Endothelial cell of umbilical vein (primary cell): ENCODE results near the gene CD248. TPM values are rescaled to one million over a fixed set of nuclear protein-coding genes. Genes with fewer than 3 reads are reported as not detected.

Experiments used
- BruUV-seq: library from RNA; stranded (reverse); fragments of 400-500 nt; replicated peaks from 2 replicates; lab custom pipeline; 2021; lab: Mats Ljungman, UMichigan
- CTCF ChIA-PET: fragments of 300-600, 350-600 bp; sonication (Branson Sonifier 250); formaldehyde crosslinking; loops from one replicate; lab custom pipeline; 2021; ENCODE audit warnings: antibody characterized with exemption, inconsistent platforms; lab: Charles Lee
- POLR2A ChIA-PET: fragments of 300-600, 350-600 bp; sonication (Branson Sonifier 250); formaldehyde crosslinking; loops from one replicate; lab custom pipeline; 2021; ENCODE audit warnings: antibody characterized with exemption, inconsistent platforms; lab: Charles Lee
- DNase-seq: peaks from one replicate; pipeline ENCODE4 v3.0.0-alpha.2; 2011; ENCODE audit warnings: low read depth, low spot score
- FAIRE-seq: peaks from 2 replicates; lab custom pipeline; 2011; peaks lifted over from hg19 to GRCh38; lab: Jason Lieb, UNC
- H2AFZ ChIP-seq: 2 replicates; pipeline ENCODE4 v1.6.0; 2012; ENCODE audit warnings: low read depth, low read length, control low read depth, inconsistent platforms
- H3K27ac ChIP-seq: 2 replicates; pipeline ENCODE4 v1.5.1; 2011; ENCODE audit warnings: low read depth, mild to moderate bottlenecking, control low read depth, low read length, moderate library complexity; ENCODE audit not compliant: insufficient read depth
- H3K27me3 ChIP-seq, 2 experiments: 2 replicates each; pipeline versions ENCODE4 v1.6.0 to v1.6.1; 2011; ENCODE audit warnings: low read length in 2 of 2, mixed read lengths in 1 of 2; ENCODE audit not compliant: control insufficient read depth in 2 of 2, insufficient read depth in 2 of 2
- H3K36me3 ChIP-seq, 2 experiments: 2 replicates in 1 of 2; 3 replicates in 1 of 2; pipeline ENCODE4 v1.5.1; 2011; ENCODE audit warnings: low read length in 2 of 2, mild to moderate bottlenecking in 1 of 2, moderate library complexity in 1 of 2; ENCODE audit not compliant: control insufficient read depth in 2 of 2, insufficient read depth in 2 of 2; ENCODE audit errors: extremely low read depth in 1 of 2
- H3K4me1 ChIP-seq: 3 replicates; pipeline ENCODE4 v1.5.1; 2011; ENCODE audit warnings: mild to moderate bottlenecking, low read length; ENCODE audit not compliant: control insufficient read depth, insufficient read depth; ENCODE audit errors: extremely low read depth
- H3K4me2 ChIP-seq: 2 replicates; pipeline ENCODE4 v1.6.1; 2011; ENCODE audit warnings: low read length, control low read depth, mixed read lengths; ENCODE audit not compliant: insufficient read depth
- H3K4me3 ChIP-seq, 3 experiments: fragments of 200-600 bp in 1 of 3; sonication (generic), shearing (Covaris generic) in 1 of 3; replicated peaks in 1 of 3; 2 replicates each; pipeline ENCODE4 v1.5.1; 2011 to 2016; ENCODE audit warnings: control low read depth in 3 of 3, low read length in 3 of 3, mild to moderate bottlenecking in 2 of 3, inconsistent platforms in 1 of 3, low read depth in 1 of 3, moderate library complexity in 1 of 3; ENCODE audit not compliant: insufficient read depth in 1 of 3
- H3K79me2 ChIP-seq: 2 replicates; pipeline ENCODE4 v1.6.0; 2012; ENCODE audit warnings: low read length, inconsistent platforms; ENCODE audit not compliant: control insufficient read depth, insufficient read depth
- H3K9ac ChIP-seq: replicated peaks from 2 replicates; pipeline ENCODE3; 2011; ENCODE audit warnings: low read length, control low read depth; ENCODE audit not compliant: insufficient read depth; ENCODE audit errors: extremely low read depth
- H3K9me1 ChIP-seq: replicated peaks from 3 replicates; pipeline ENCODE4 v1.6.0; 2011; ENCODE audit warnings: mild to moderate bottlenecking, low read length; ENCODE audit not compliant: control insufficient read depth, insufficient read depth; ENCODE audit errors: extremely low read depth
- H3K9me3 ChIP-seq: replicated peaks from 2 replicates; pipeline ENCODE4 v1.5.1; 2012; ENCODE audit warnings: low read length, inconsistent platforms; ENCODE audit not compliant: control insufficient read depth, insufficient read depth
- H4K20me1 ChIP-seq: replicated peaks from 2 replicates; pipeline ENCODE3; 2011; ENCODE audit warnings: mild to moderate bottlenecking, low read length; ENCODE audit not compliant: control insufficient read depth, insufficient read depth; ENCODE audit errors: extremely low read depth
- MYC ChIP-seq: IDR thresholded peaks from one replicate; pipeline ENCODE4 v1.6.1; 2011; ENCODE audit warnings: mild to moderate bottlenecking, low read depth, low read length
- dilution Hi-C: fragments of 300-500 bp; cut with MboI; formaldehyde crosslinking; loops from one replicate; pipeline ENCODE4 v1.15.0; 2019; ENCODE audit warnings: low sequenced_read_pairs; ENCODE audit not compliant: extremely low pct_ligation_motif_present
- intact Hi-C: fragments of 100-400 bp; cut with micrococcal nuclease; formaldehyde crosslinking; loops from one replicate; pipeline ENCODE4 v1.10.0; 2022
- polyA plus RNA-seq, 4 experiments: library from polyadenylated mRNA; depleted of rRNA in 3 of 4; stranded (reverse) in 3 of 4; unstranded in 1 of 4; fragments of >200 nt; gene quantifications; 2 replicates each; pipeline versions ENCODE4 v1.2.1 to v1.2.3, GENCODE V29; 2011 to 2012; ENCODE audit warnings: missing spikeins in 1 of 4
- total RNA-seq: library from RNA; stranded (reverse); gene quantifications from 2 replicates; pipeline ENCODE4 v1.2.3, GENCODE V29; 2021
- TF ChIP-seq, protein P1 (sequence below), 2 donors: IDR thresholded peaks; 1 replicate in 1 of 2; 2 replicates in 1 of 2; pipeline ENCODE4 v1.5.1; 2011; ENCODE audit warnings: low read length in 2 of 2, mild to moderate bottlenecking in 2 of 2, moderate library complexity in 2 of 2, control low read depth in 1 of 2, inconsistent platforms in 1 of 2, low read depth in 1 of 2; ENCODE audit not compliant: insufficient read depth in 1 of 2; ENCODE audit errors: extremely low read depth in 1 of 2

Gene CD248
- total and polyA plus RNA-seq, 2 donors (not counting 3 experiments of a cell fraction or from before 2014, with no cell fraction given) = 0.10 TPM; not detected in 1

DNA sequence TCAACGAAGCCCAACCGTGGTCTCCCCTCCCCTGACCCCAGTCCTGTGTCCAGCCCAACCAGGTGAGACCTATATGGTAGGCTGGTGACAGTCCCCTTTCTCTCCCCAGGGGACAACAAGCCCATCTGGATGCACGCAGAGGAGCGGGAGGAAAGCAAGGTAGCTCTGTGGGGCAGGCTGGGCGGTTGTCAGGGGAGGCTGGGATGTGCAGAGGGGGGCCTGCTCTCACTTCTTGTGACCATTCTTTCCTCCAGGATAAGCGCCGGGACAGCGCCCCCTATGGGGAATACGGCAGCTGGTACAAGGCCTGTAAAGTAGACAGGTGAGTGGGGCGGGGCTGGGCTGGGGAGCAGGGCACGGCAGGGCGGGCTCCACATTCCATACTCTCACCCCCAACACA, 51.9 kb downstream of the CD248 start:
- H2AFZ ChIP-seq = no peak overlapping the region
- H3K9ac ChIP-seq = no peak overlapping the region
- no TSS peak for BruUV-seq
- no peak overlapping the region for H3K27ac ChIP-seq
- dilution Hi-C loops (no loop called here), intact Hi-C loops (no loop called here)
- no peak overlapping the region for H3K4me3 ChIP-seq
- TF ChIP-seq, protein P1, sequence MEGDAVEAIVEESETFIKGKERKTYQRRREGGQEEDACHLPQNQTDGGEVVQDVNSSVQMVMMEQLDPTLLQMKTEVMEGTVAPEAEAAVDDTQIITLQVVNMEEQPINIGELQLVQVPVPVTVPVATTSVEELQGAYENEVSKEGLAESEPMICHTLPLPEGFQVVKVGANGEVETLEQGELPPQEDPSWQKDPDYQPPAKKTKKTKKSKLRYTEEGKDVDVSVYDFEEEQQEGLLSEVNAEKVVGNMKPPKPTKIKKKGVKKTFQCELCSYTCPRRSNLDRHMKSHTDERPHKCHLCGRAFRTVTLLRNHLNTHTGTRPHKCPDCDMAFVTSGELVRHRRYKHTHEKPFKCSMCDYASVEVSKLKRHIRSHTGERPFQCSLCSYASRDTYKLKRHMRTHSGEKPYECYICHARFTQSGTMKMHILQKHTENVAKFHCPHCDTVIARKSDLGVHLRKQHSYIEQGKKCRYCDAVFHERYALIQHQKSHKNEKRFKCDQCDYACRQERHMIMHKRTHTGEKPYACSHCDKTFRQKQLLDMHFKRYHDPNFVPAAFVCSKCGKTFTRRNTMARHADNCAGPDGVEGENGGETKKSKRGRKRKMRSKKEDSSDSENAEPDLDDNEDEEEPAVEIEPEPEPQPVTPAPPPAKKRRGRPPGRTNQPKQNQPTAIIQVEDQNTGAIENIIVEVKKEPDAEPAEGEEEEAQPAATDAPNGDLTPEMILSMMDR (IDR thresholded peaks at IDR 0.05; ENCODE audit: extremely low read depth in 1 of 2, insufficient read depth in 1 of 2, low read depth in 1 of 2, low read length in 2 of 2) = peak; percentile 38 to 43
- TF ChIP-seq MYC = no peak
- H3K9me3 ChIP-seq = no peaks in the 10 kb centered on the region
- H3K36me3 ChIP-seq = peaks cover 0 to 38% of the 10 kb centered on the region in 2 experiments
- no peaks in the 10 kb centered on the region for H3K9me1 ChIP-seq
- DNase-seq (no peak), FAIRE-seq (no peak)
- CTCF ChIA-PET = no interaction called here
- POLR2A ChIA-PET = no interaction called here
- H4K20me1 ChIP-seq = no peaks in the 10 kb centered on the region
- peaks cover 12% of the 10 kb centered on the region for H3K79me2 ChIP-seq
- no peak overlapping the region for H3K4me2 ChIP-seq
- H3K27me3 ChIP-seq = no peaks in the 10 kb centered on the region
- peaks cover 11% of the 10 kb centered on the region for H3K4me1 ChIP-seq

Other genes starting within 250 kb of the CD248 start
- gene PACS1, start 246.8 kb downstream of the CD248 start, total RNA-seq = 52.8 and 64.4 TPM in 2 replicates
- 24.8 and 26.4 TPM in 2 replicates for gene PACS1, start 246.8 kb downstream of the CD248 start, polyA plus RNA-seq
- 39.2 and 40.5 TPM in 2 replicates for gene KLC2, start 59.3 kb downstream of the CD248 start, total RNA-seq
- 20.7 and 24.0 TPM in 2 replicates for gene KLC2, start 59.3 kb downstream of the CD248 start, polyA plus RNA-seq
- gene RAB1B, start 48.4 kb downstream of the CD248 start, total RNA-seq = 171 and 177 TPM in 2 replicates
- 383 and 465 TPM in 2 replicates for gene RAB1B, start 48.4 kb downstream of the CD248 start, polyA plus RNA-seq
- 0.78 and 1.2 TPM in 2 replicates for gene CNIH2, start 38.9 kb downstream of the CD248 start, total RNA-seq
- gene CNIH2, start 38.9 kb downstream of the CD248 start, polyA plus RNA-seq = 0.46 and 0.91 TPM in 2 replicates
- gene YIF1A, start 27.9 kb downstream of the CD248 start, total RNA-seq = 104 and 123 TPM in 2 replicates
- gene YIF1A, start 27.9 kb downstream of the CD248 start, polyA plus RNA-seq = 271 and 383 TPM in 2 replicates
- gene TMEM151A, start 25.1 kb downstream of the CD248 start, total RNA-seq = not detected in 2 replicates
- 0.03 TPM in 1 of 2 replicates, not detected in the other for gene TMEM151A, start 25.1 kb downstream of the CD248 start, polyA plus RNA-seq
- gene RIN1, start 19.4 kb upstream of the CD248 start, total RNA-seq = 9.1 and 10.2 TPM in 2 replicates
- gene RIN1, start 19.4 kb upstream of the CD248 start, polyA plus RNA-seq = 4.4 and 4.7 TPM in 2 replicates
- gene BRMS1, start 28.1 kb upstream of the CD248 start, total RNA-seq = 51.1 and 53.1 TPM in 2 replicates
- 43.8 and 51.4 TPM in 2 replicates for gene BRMS1, start 28.1 kb upstream of the CD248 start, polyA plus RNA-seq
- 21.2 and 22.7 TPM in 2 replicates for gene B4GAT1, start 30.6 kb upstream of the CD248 start, total RNA-seq
- gene B4GAT1, start 30.6 kb upstream of the CD248 start, polyA plus RNA-seq = 21.6 and 23.7 TPM in 2 replicates
- gene SLC29A2, start 54.7 kb upstream of the CD248 start, total RNA-seq = 4.8 and 5.2 TPM in 2 replicates
- gene SLC29A2, start 54.7 kb upstream of the CD248 start, polyA plus RNA-seq = 2.4 TPM in 2 replicates
- gene NPAS4, start 104.0 kb upstream of the CD248 start, total RNA-seq = not detected in 2 replicates
- gene NPAS4, start 104.0 kb upstream of the CD248 start, polyA plus RNA-seq = not detected in 2 replicates
- gene MRPL11, start 121.8 kb upstream of the CD248 start, total RNA-seq = 69.1 and 72.1 TPM in 2 replicates
- gene MRPL11, start 121.8 kb upstream of the CD248 start, polyA plus RNA-seq = 52.2 and 54.9 TPM in 2 replicates
- gene PELI3, start 149.9 kb upstream of the CD248 start, total RNA-seq = 2.9 and 5.5 TPM in 2 replicates
- 2.8 and 3.0 TPM in 2 replicates for gene PELI3, start 149.9 kb upstream of the CD248 start, polyA plus RNA-seq
- gene DPP3, start 163.4 kb upstream of the CD248 start, total RNA-seq = 46.4 and 56.0 TPM in 2 replicates
- gene DPP3, start 163.4 kb upstream of the CD248 start, polyA plus RNA-seq = 50.4 and 55.8 TPM in 2 replicates
- 29.5 and 32.9 TPM in 2 replicates for gene BBS1, start 193.6 kb upstream of the CD248 start, total RNA-seq
- gene BBS1, start 193.6 kb upstream of the CD248 start, polyA plus RNA-seq = 27.7 and 29.2 TPM in 2 replicates
- gene ZDHHC24, start 229.0 kb upstream of the CD248 start, total RNA-seq = 18.3 and 20.1 TPM in 2 replicates
- 21.1 and 27.6 TPM in 2 replicates for gene ZDHHC24, start 229.0 kb upstream of the CD248 start, polyA plus RNA-seq
- gene ACTN3, start 229.9 kb upstream of the CD248 start, total RNA-seq = 0.18 TPM in 1 of 2 replicates, not detected in the other
- 0.10 and 0.17 TPM in 2 replicates for gene ACTN3, start 229.9 kb upstream of the CD248 start, polyA plus RNA-seq